Spleen (tissue), 11 donors: ENCODE data around the gene PCDHA5. TPM values are rescaled to one million over a fixed set of nuclear protein-coding genes. Genes with fewer than 3 reads are reported as not detected.

Source experiments
- DNase-seq: peaks from one replicate; pipeline ENCODE4 v3.0.0-alpha.2; 2020
- H3K27ac ChIP-seq, 8 donors: fragments of 200-600 bp; sonication (generic) in 7 of 8; 1 replicate in 4 of 8; 2 replicates in 4 of 8; pipeline versions ENCODE4 v1.5.0 to v1.8.0; 2016 to 2021; ENCODE audit warnings: inconsistent platforms in 4 of 8, mild to moderate bottlenecking in 4 of 8, moderate library complexity in 1 of 8
- H3K27me3 ChIP-seq, 7 donors: fragments of 200-600 bp; sonication (generic) in 6 of 7; replicated peaks in 1 of 7; 1 replicate in 4 of 7; 2 replicates in 3 of 7; pipeline versions ENCODE4 v1.5.0 to v1.8.0; 2016 to 2021; ENCODE audit warnings: inconsistent platforms in 3 of 7, mild to moderate bottlenecking in 1 of 7
- H3K36me3 ChIP-seq, 6 donors: fragments of 200-600 bp; sonication (generic) in 5 of 6; 1 replicate in 4 of 6; 2 replicates in 2 of 6; pipeline versions ENCODE4 v1.5.0 to v1.8.0; 2016 to 2021; ENCODE audit warnings: inconsistent platforms in 2 of 6
- H3K4me1 ChIP-seq, 6 donors: fragments of 200-600 bp; sonication (generic) in 5 of 6; 1 replicate in 3 of 6; 2 replicates in 3 of 6; pipeline versions ENCODE4 v1.5.0 to v1.8.0; 2016 to 2021; ENCODE audit warnings: inconsistent platforms in 3 of 6
- H3K4me3 ChIP-seq, 8 donors: fragments of 200-600 bp; sonication (generic) in 7 of 8; 1 replicate in 4 of 8; 2 replicates in 4 of 8; pipeline versions ENCODE4 v1.5.0 to v1.8.0; 2016 to 2021; ENCODE audit warnings: inconsistent platforms in 4 of 8, mild to moderate bottlenecking in 4 of 8, moderate library complexity in 2 of 8
- H3K9me3 ChIP-seq, 8 donors: fragments of 200-600 bp; sonication (generic) in 7 of 8; 1 replicate in 4 of 8; 2 replicates in 4 of 8; pipeline versions ENCODE4 v1.5.0 to v1.8.0; 2016 to 2021; ENCODE audit warnings: inconsistent platforms in 4 of 8
- POLR2A ChIP-seq, 3 donors: fragments of 450-650 bp; IDR thresholded peaks; one replicate each; pipeline ENCODE4 v1.5.1; 2017; ENCODE audit warnings: antibody characterized with exemption in 3 of 3, mild to moderate bottlenecking in 1 of 3
- POLR2AphosphoS5 ChIP-seq, 3 donors: sonication (generic); formaldehyde crosslinking; IDR thresholded peaks; one replicate each; pipeline ENCODE4 v1.5.1; 2017; ENCODE audit warnings: antibody characterized with exemption in 3 of 3
- WGBS, 5 donors: extraction: QIAGEN DNeasy Blood & Tissue Kit in 3 of 5; methylation state at CpG; one replicate each; pipeline versions ENCODE4 v1.1.5 to v1.1.7; 2013 to 2018; 5-methylcytosine and 5-hydroxymethylcytosine counted together
- intact Hi-C: fragments of 100-400 bp; cut with DNase I; formaldehyde crosslinking; loops from one replicate; pipeline ENCODE4 v1.15.0; 2023; ENCODE audit warnings: low total_unique reads
- polyA plus RNA-seq, 3 donors: library from polyadenylated mRNA; stranded (reverse); fragments of 200-250 nt; gene quantifications; one replicate each; pipeline ENCODE4 v1.2.1, GENCODE V29; 2013
- total RNA-seq, 7 donors: library from RNA; depleted of rRNA in 3 of 7; stranded (reverse); fragments of >200 nt in 3 of 7; fragmentation: NEBNext Ultra II Directional in 4 of 7; extraction: Animal tissue kit (Norgen Biotek cat#: 25700) in 4 of 7; gene quantifications; one replicate each; pipeline versions ENCODE4 v1.1.0 to v1.2.1, GENCODE V29; 2016 to 2021
- TF ChIP-seq, protein P1 (sequence below), 11 experiments: fragments of 200-600 bp in 7 of 11; fragments of 450-650 bp in 4 of 11; sonication (generic) in 4 of 11; IDR thresholded peaks in 8 of 11; conservative IDR thresholded peaks in 3 of 11; 1 replicate in 7 of 11; 2 replicates in 4 of 11; pipeline versions ENCODE4 v1.4.0 to v1.8.0; 2016 to 2021; ENCODE audit warnings: antibody characterized with exemption in 11 of 11, inconsistent platforms in 4 of 11, mild to moderate bottlenecking in 1 of 11
- donor health status: healthy with polysubstance abuse.
- donor health status: DM: no; HTN: no; CAD: no; lungs with moderate emphysema.
- donor health status: DM: no; HTN: no; CAD: no.
- donor health status: Bipolar disorder and iron deficiency.
- donor health status: healthy.
- donor health status: DM: no; HTN: no; CAD: no.
- donor health status: DM: yes; HTN: yes; CAD: no.

Gene PCDHA5
- total and polyA plus RNA-seq, 10 donors: 0.03 to 0.46 (median 0.10) TPM; not detected in 3

DNA sequence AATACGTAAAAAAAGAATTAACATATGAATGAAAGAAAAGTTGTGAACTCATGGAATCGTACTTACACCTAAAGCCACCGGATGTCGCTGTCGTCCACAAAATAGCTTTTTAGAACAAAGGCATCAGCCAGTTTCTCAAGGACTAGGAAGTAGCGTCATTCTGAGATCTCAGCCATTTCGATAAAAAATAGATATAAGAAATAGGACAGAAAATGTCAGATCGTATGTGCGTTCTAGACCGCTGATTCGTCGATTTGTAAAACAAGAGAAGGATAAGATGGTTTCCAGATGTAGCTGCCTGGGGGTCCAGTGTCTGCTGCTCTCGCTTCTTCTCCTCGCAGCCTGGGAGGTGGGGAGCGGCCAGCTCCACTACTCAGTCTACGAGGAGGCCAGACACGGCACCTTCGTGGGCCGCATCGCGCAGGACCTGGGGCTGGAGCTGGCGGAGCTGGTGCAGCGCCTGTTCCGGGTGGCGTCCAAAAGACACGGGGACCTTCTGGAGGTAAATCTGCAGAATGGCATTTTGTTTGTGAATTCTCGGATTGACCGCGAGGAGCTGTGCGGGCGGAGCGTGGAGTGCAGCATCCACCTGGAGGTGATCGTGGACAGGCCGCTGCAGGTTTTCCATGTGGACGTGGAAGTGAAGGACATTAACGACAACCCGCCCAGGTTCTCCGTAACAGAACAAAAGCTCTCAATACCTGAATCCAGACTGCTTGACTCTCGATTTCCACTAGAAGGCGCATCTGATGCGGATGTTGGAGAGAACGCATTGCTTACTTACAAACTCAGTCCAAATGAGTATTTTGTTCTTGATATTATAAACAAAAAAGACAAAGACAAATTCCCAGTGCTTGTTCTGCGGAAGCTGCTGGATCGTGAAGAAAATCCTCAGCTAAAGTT lies 34.6 kb downstream of the PCDHA5 start, which contains the start of gene PCDHA10:
Gene PCDHA10, plus strand, starts transcription at position 126 of the 903 bp plus-strand sequence. Its CDS starts 152 bp downstream, at position 278.
- Histone ChIP-seq H3K4me3 (peak within 1 kb of the TSS in 2 of 8 donors; percentile 27 to 43), H3K27me3 (peaks cover 0 to 64% (median 6%) of the 10 kb centered on the region in 7 donors), H3K9me3 (peaks cover 0 to 62% (median 37%) of the 10 kb centered on the region in 8 donors), H3K4me1 (no peaks in the 10 kb centered on the region), H3K36me3 (no peaks in the 10 kb centered on the region), H3K27ac (no peak within 1 kb of the TSS)
- no peak for DNase-seq
- no peak for TF ChIP-seq POLR2A (IDR thresholded peaks at IDR 0.05)
- TF ChIP-seq, protein P1, sequence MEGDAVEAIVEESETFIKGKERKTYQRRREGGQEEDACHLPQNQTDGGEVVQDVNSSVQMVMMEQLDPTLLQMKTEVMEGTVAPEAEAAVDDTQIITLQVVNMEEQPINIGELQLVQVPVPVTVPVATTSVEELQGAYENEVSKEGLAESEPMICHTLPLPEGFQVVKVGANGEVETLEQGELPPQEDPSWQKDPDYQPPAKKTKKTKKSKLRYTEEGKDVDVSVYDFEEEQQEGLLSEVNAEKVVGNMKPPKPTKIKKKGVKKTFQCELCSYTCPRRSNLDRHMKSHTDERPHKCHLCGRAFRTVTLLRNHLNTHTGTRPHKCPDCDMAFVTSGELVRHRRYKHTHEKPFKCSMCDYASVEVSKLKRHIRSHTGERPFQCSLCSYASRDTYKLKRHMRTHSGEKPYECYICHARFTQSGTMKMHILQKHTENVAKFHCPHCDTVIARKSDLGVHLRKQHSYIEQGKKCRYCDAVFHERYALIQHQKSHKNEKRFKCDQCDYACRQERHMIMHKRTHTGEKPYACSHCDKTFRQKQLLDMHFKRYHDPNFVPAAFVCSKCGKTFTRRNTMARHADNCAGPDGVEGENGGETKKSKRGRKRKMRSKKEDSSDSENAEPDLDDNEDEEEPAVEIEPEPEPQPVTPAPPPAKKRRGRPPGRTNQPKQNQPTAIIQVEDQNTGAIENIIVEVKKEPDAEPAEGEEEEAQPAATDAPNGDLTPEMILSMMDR (IDR thresholded peaks at IDR 0.05 in 8 of 11, conservative IDR thresholded peaks at IDR 0.05 in 3 of 11): peak in 1 of 11 experiments; percentile 25
- intact Hi-C loops: no loop called here
- WGBS, 5 donors: 24 to 37% (median 29%) methylated on average over 37 to 44 of the region's 44 CpGs; no CpG with 5 or more reads in 1 of the 5 donors

DNA sequence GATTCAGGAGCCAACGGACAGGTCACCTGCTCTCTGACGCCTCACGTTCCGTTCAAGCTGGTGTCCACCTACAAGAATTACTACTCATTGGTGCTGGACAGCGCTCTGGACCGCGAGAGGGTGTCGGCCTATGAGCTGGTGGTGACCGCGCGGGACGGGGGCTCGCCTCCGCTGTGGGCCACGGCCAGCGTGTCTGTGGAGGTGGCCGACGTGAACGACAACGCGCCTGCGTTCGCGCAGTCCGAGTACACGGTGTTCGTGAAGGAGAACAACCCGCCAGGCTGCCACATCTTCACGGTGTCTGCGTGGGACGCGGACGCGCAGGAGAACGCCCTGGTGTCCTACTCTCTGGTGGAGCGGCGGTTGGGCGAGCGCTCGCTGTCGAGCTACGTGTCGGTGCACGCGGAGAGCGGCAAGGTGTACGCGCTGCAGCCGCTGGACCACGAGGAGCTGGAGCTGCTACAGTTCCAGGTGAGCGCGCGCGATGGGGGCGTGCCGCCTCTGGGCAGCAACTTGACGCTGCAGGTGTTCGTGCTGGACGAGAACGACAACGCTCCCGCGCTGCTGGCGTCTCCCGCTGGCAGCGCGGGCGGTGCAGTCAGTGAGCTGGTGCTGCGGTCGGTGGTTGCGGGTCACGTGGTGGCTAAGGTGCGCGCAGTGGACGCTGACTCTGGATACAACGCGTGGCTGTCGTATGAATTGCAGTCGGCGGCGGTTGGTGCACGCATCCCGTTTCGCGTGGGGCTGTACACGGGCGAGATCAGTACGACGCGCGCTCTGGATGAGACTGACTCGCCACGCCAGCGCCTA lies 36.0 kb downstream of the PCDHA5 start:
- 57 to 67% (median 66%) methylated on average over 62 to 94 of the region's 94 CpGs; no CpG with 5 or more reads in 1 of the 5 donors for WGBS, 5 donors
- peaks cover 0 to 73% (median 6%) of the 10 kb centered on the region in 7 donors for H3K27me3 ChIP-seq
- intact Hi-C loops: no loop called here

GRCh38 chr5:140857987-140858240 lies 36.5 kb downstream of the PCDHA5 start:
- DNase-seq: no peak
- 57 to 72% (median 61%) methylated on average over 5 to 22 of the region's 22 CpGs; no CpG with 5 or more reads in 1 of the 5 donors for WGBS, 5 donors
- Histone ChIP-seq H3K27ac (no peak overlapping the region), H3K9me3 (peaks cover 0 to 71% (median 54%) of the 10 kb centered on the region in 8 donors), H3K4me3 (no peak overlapping the region), H3K27me3 (peaks cover 0 to 73% (median 6%) of the 10 kb centered on the region in 7 donors), H3K36me3 (no peaks in the 10 kb centered on the region), H3K4me1 (no peaks in the 10 kb centered on the region)
- TF ChIP-seq, protein P1 (IDR thresholded peaks at IDR 0.05 in 8 of 11, conservative IDR thresholded peaks at IDR 0.05 in 3 of 11): no peak
- no peak for TF ChIP-seq POLR2A (IDR thresholded peaks at IDR 0.05)
- TF ChIP-seq POLR2AphosphoS5 (IDR thresholded peaks at IDR 0.05): no peak
- intact Hi-C loops: no loop called here

More for the DNA sequence above, 36.0 kb downstream of the PCDHA5 start:
- Histone ChIP-seq H3K36me3 (no peaks in the 10 kb centered on the region), H3K27ac (no peak overlapping the region), H3K9me3 (peaks cover 0 to 70% (median 50%) of the 10 kb centered on the region in 8 donors), H3K4me3 (no peak overlapping the region), H3K4me1 (no peaks in the 10 kb centered on the region)
- TF ChIP-seq POLR2A (IDR thresholded peaks at IDR 0.05): no peak
- no peak for TF ChIP-seq POLR2AphosphoS5 (IDR thresholded peaks at IDR 0.05)
- TF ChIP-seq, protein P1 (IDR thresholded peaks at IDR 0.05 in 8 of 11, conservative IDR thresholded peaks at IDR 0.05 in 3 of 11): no peak
- DNase-seq: no peak
